Measurements from ENCODE around the gene TMTC2. TPM values are rescaled to one million over a fixed set of nuclear protein-coding genes. Genes with fewer than 3 reads are reported as not detected.

The TMTC2 gene
- total RNA-seq, 1 donor from 2014 or later: 3.6 TPM

GRCh38 chr12:82954064-82954463 lies 267.4 kb downstream of the TMTC2 start:
- no peak overlapping the region for H3K4me3 Mint-ChIP-seq (ENCODE audit: unreplicated experiment)
- DNase-seq (ENCODE audit: low spot score): no peak
- no peaks in the 10 kb centered on the region for H3K36me3 Mint-ChIP-seq (ENCODE audit: low read depth, unreplicated experiment)
- H3K27me3 Mint-ChIP-seq (ENCODE audit: unreplicated experiment): no peaks in the 10 kb centered on the region
- H3K4me1 Mint-ChIP-seq (ENCODE audit: unreplicated experiment): no peaks in the 10 kb centered on the region
- H3K9me3 Mint-ChIP-seq (ENCODE audit: unreplicated experiment): no peaks in the 10 kb centered on the region
- TF ChIP-seq CTCF (IDR thresholded peaks at IDR 0.05; ENCODE audit: unreplicated experiment): no peak
- no peak overlapping the region for H3K27ac Mint-ChIP-seq (ENCODE audit: unreplicated experiment)

GRCh38 chr12:82954572-82954971 lies 267.9 kb downstream of the TMTC2 start:
- no peaks in the 10 kb centered on the region for H3K27me3 Mint-ChIP-seq (ENCODE audit: unreplicated experiment)
- no peak overlapping the region for H3K4me3 Mint-ChIP-seq (ENCODE audit: unreplicated experiment)

GRCh38 chr12:82955043-82955442 lies 268.3 kb downstream of the TMTC2 start:
- Mint-ChIP-seq H3K9me3 (ENCODE audit: unreplicated experiment) (no peaks in the 10 kb centered on the region), H3K4me1 (ENCODE audit: unreplicated experiment) (no peaks in the 10 kb centered on the region), H3K27ac (ENCODE audit: unreplicated experiment) (no peak overlapping the region), H3K36me3 (ENCODE audit: low read depth, unreplicated experiment) (no peaks in the 10 kb centered on the region), H3K4me3 (ENCODE audit: unreplicated experiment) (no peak overlapping the region), H3K27me3 (ENCODE audit: unreplicated experiment) (no peaks in the 10 kb centered on the region)
- TF ChIP-seq CTCF (IDR thresholded peaks at IDR 0.05; ENCODE audit: unreplicated experiment): no peak
- DNase-seq (ENCODE audit: low spot score): no peak

More at GRCh38 chr12:82954572-82954971, 267.9 kb downstream of the TMTC2 start:
- Mint-ChIP-seq H3K27ac (ENCODE audit: unreplicated experiment) (no peak overlapping the region), H3K4me1 (ENCODE audit: unreplicated experiment) (no peaks in the 10 kb centered on the region), H3K9me3 (ENCODE audit: unreplicated experiment) (no peaks in the 10 kb centered on the region), H3K36me3 (ENCODE audit: low read depth, unreplicated experiment) (no peaks in the 10 kb centered on the region)
- no peak for TF ChIP-seq CTCF (IDR thresholded peaks at IDR 0.05; ENCODE audit: unreplicated experiment)
- DNase-seq (ENCODE audit: low spot score): no peak

- no peaks in the 10 kb centered on the region for H3K36me3 Mint-ChIP-seq (ENCODE audit: low read depth, unreplicated experiment)
- no peaks in the 10 kb centered on the region for H3K9me3 Mint-ChIP-seq (ENCODE audit: unreplicated experiment)
- H3K4me1 Mint-ChIP-seq (ENCODE audit: unreplicated experiment): peaks cover 4% of the 10 kb centered on the region
- no peak for TF ChIP-seq CTCF (IDR thresholded peaks at IDR 0.05; ENCODE audit: unreplicated experiment)
- no peak overlapping the region for H3K27ac Mint-ChIP-seq (ENCODE audit: unreplicated experiment)
- DNase-seq (ENCODE audit: low spot score): no peak
- H3K27me3 Mint-ChIP-seq (ENCODE audit: unreplicated experiment): no peaks in the 10 kb centered on the region
- H3K4me3 Mint-ChIP-seq (ENCODE audit: unreplicated experiment): no peak overlapping the region
These were observed 272.3 kb downstream of the TMTC2 start for GRCh38 chr12:82958966-82959365.

- DNase-seq (ENCODE audit: low spot score): no peak
- no peak for TF ChIP-seq CTCF (IDR thresholded peaks at IDR 0.05; ENCODE audit: unreplicated experiment)
- peaks cover 4% of the 10 kb centered on the region for H3K4me1 Mint-ChIP-seq (ENCODE audit: unreplicated experiment)
- no peaks in the 10 kb centered on the region for H3K27me3 Mint-ChIP-seq (ENCODE audit: unreplicated experiment)
- H3K27ac Mint-ChIP-seq (ENCODE audit: unreplicated experiment): no peak overlapping the region
- H3K36me3 Mint-ChIP-seq (ENCODE audit: low read depth, unreplicated experiment): no peaks in the 10 kb centered on the region
- H3K9me3 Mint-ChIP-seq (ENCODE audit: unreplicated experiment): no peaks in the 10 kb centered on the region
- no peak overlapping the region for H3K4me3 Mint-ChIP-seq (ENCODE audit: unreplicated experiment)
These were observed 273.1 kb downstream of the TMTC2 start for GRCh38 chr12:82959821-82960220.
